ES-I3 (cell line): Measurements from ENCODE around the gene CFAP77.

ENCODE experiments used
- H3K36me3 ChIP-seq: 2 replicates; pipeline ENCODE4 v1.6.1; 2013; ENCODE audit warnings: mild to moderate bottlenecking, low read length, control low read depth, moderate library complexity; ENCODE audit not compliant: insufficient read depth
- H3K4me1 ChIP-seq: 2 replicates; pipeline ENCODE4 v1.6.1; 2013; ENCODE audit warnings: mild to moderate bottlenecking, control low read depth, low read length; ENCODE audit not compliant: insufficient read depth
- H3K9ac ChIP-seq: 2 replicates; pipeline ENCODE4 v1.6.1; 2013; ENCODE audit warnings: low read depth, mild to moderate bottlenecking, low read length, moderate library complexity
- H3K9me3 ChIP-seq: 2 replicates; pipeline ENCODE4 v1.6.1; 2013; ENCODE audit warnings: mild to moderate bottlenecking, low read length, moderate library complexity; ENCODE audit not compliant: control insufficient read depth, insufficient read depth

The CFAP77 gene

GRCh38 chr9:132610661-132611060 is 200.7 kb downstream of the CFAP77 start:
- Histone ChIP-seq H3K4me1 (no peaks in the 10 kb centered on the region), H3K9me3 (no peaks in the 10 kb centered on the region), H3K9ac (no peak overlapping the region), H3K36me3 (peaks cover 27% of the 10 kb centered on the region)

- peaks cover 22% of the 10 kb centered on the region for H3K36me3 ChIP-seq
- no peak overlapping the region for H3K9ac ChIP-seq
- H3K4me1 ChIP-seq = no peaks in the 10 kb centered on the region
- no peaks in the 10 kb centered on the region for H3K9me3 ChIP-seq
Observed at GRCh38 chr9:132614324-132614723, 204.3 kb downstream of the CFAP77 start.

- no peaks in the 10 kb centered on the region for H3K9me3 ChIP-seq
- H3K36me3 ChIP-seq = peaks cover 22% of the 10 kb centered on the region
- H3K9ac ChIP-seq = no peak overlapping the region
- no peaks in the 10 kb centered on the region for H3K4me1 ChIP-seq
Observed at GRCh38 chr9:132615774-132616173, 205.8 kb downstream of the CFAP77 start.

- Histone ChIP-seq H3K36me3 (peaks cover 20% of the 10 kb centered on the region), H3K4me1 (no peaks in the 10 kb centered on the region), H3K9ac (no peak overlapping the region), H3K9me3 (no peaks in the 10 kb centered on the region)
Observed at GRCh38 chr9:132616725-132617124, 206.7 kb downstream of the CFAP77 start.

- Histone ChIP-seq H3K9ac (no peak overlapping the region), H3K9me3 (no peaks in the 10 kb centered on the region), H3K4me1 (no peaks in the 10 kb centered on the region), H3K36me3 (peaks cover 15% of the 10 kb centered on the region)
Observed at GRCh38 chr9:132622159-132622558, 212.1 kb downstream of the CFAP77 start.
